Smooth muscle cell (in vitro differentiated cells): ENCODE results near the gene GALK2. TPM values are rescaled to one million over a fixed set of nuclear protein-coding genes. Genes with fewer than 3 reads are reported as not detected.

Experiments
- DNase-seq: peaks from one replicate; lab custom pipeline; 2025; ENCODE audit not compliant: unreplicated experiment; lab: John Stamatoyannopoulos, UW
- H2AFZ ChIP-seq: fragments of 200-600 bp; sonication (generic); 2 replicates; pipeline ENCODE4 v1.6.0; 2016; ENCODE audit warnings: antibody characterized with exemption, low read depth, mild to moderate bottlenecking
- H3F3A ChIP-seq: fragments of 200-600 bp; sonication (generic); 2 replicates; pipeline ENCODE4 v1.6.0; 2017; ENCODE audit warnings: antibody characterized with exemption, low read depth
- H3K27ac ChIP-seq: fragments of 200-600 bp; sonication (generic); 2 replicates; pipeline ENCODE4 v1.5.1; 2016; ENCODE audit warnings: low read depth, mild to moderate bottlenecking
- H3K27me3 ChIP-seq: fragments of 200-600 bp; sonication (generic); 2 replicates; pipeline ENCODE4 v1.6.1; 2016; ENCODE audit warnings: low read depth, mild to moderate bottlenecking
- H3K36me3 ChIP-seq: fragments of 200-600 bp; sonication (generic); 2 replicates; pipeline ENCODE4 v1.5.1; 2016; ENCODE audit warnings: low read depth
- H3K4me1 ChIP-seq: fragments of 200-600 bp; sonication (generic); 2 replicates; pipeline ENCODE4 v1.5.1; 2016; ENCODE audit warnings: low read depth
- H3K4me2 ChIP-seq: fragments of 200-600 bp; sonication (generic); 2 replicates; pipeline ENCODE4 v1.6.0; 2016; ENCODE audit warnings: mild to moderate bottlenecking
- H3K4me3 ChIP-seq: fragments of 200-600 bp; sonication (generic); 2 replicates; pipeline ENCODE4 v1.5.1; 2016; ENCODE audit warnings: mild to moderate bottlenecking
- H3K79me2 ChIP-seq: fragments of 200-600 bp; sonication (generic); 2 replicates; pipeline ENCODE4 v1.6.0; 2016; ENCODE audit warnings: low read depth, mild to moderate bottlenecking
- H3K9ac ChIP-seq: fragments of 200-600 bp; sonication (generic); 2 replicates; pipeline ENCODE4 v1.6.0; 2016; ENCODE audit warnings: low read depth
- H3K9me3 ChIP-seq: fragments of 200-600 bp; sonication (generic); replicated peaks from 2 replicates; pipeline ENCODE4 v1.5.1; 2016; ENCODE audit warnings: low read depth
- H4K20me1 ChIP-seq: fragments of 200-600 bp; sonication (generic); 2 replicates; pipeline ENCODE4 v1.6.0; 2016; ENCODE audit warnings: low read depth
- WGBS: methylation state at CpG from one replicate; pipeline ENCODE4 v1.1.7; 2016; ENCODE audit warnings: low lambda C conversion rate; 5-methylcytosine and 5-hydroxymethylcytosine counted together
- polyA plus RNA-seq: library from polyadenylated mRNA; unstranded; fragments of >200 nt; fragmentation: Nextera tagmentation; extraction: Ambion mirVana; gene quantifications from 2 replicates; pipeline ENCODE4 v1.2.1, GENCODE V29; 2016
- total RNA-seq: library from RNA; depleted of rRNA; stranded (reverse); fragments of >200 nt; gene quantifications from 2 replicates; pipeline ENCODE4 v1.2.3, GENCODE V29; 2014
- TF ChIP-seq, protein P1 (sequence below): fragments of 200-600 bp; sonication (generic); IDR thresholded peaks from 2 replicates; pipeline ENCODE4 v1.5.1; 2017; ENCODE audit warnings: borderline replicate concordance, mild to moderate bottlenecking, antibody characterized with exemption; ENCODE audit not compliant: insufficient read depth, poor library complexity, severe bottlenecking

The GALK2 gene
- total and polyA plus RNA-seq, 2 experiments from 2014 or later: 24.4 to 33.4 TPM

DNA sequence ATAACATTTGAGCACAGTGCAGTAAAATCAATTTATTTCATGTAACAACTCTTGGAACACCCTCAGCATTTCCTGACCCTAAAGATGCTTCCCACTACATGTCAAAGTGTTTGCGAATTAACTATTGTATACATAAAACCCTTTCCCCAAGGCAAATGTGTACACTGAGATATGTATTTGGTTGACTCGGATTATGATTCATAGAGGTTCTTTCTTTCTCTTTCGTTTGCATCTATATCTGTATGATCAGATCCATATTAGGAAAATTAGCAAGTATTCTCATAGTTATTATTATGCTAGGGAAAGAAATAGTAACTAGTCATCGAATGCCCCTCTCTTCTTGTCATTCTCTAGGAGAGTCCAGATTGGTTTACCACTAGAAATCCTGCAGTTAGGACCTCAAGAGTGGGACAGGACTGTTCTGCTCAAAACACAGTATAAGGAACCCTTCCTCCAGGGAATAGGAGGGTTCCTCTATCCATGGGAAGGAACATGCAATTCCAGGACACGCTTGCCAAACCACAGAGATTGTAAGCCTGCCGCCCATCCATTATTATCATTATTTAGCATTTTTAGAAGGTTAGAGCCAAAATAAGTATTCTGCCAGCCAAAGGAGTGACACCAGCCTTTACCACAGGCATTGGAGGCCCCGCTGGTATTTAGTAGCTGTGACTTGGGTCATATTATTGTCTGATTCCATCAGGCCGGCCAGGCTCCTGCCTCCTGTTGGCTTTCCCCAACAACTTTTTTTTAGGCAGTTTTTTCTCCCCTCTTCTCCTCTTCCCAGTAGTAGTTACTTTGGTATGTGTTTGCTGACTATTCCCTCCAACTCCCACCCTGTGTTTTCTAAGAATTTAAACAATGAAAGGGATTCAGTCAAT lies 100.7 kb downstream of the GALK2 start:
- no peaks in the 10 kb centered on the region for H3F3A ChIP-seq
- no peak overlapping the region for H3K9ac ChIP-seq
- no peaks in the 10 kb centered on the region for H3K79me2 ChIP-seq
- H4K20me1 ChIP-seq: no peaks in the 10 kb centered on the region
- no peaks in the 10 kb centered on the region for H3K36me3 ChIP-seq
- WGBS: 95% methylated on average over 8 of the region's 8 CpGs
- H3K4me2 ChIP-seq: no peak overlapping the region
- H3K27me3 ChIP-seq: no peaks in the 10 kb centered on the region
- H3K9me3 ChIP-seq: no peaks in the 10 kb centered on the region
- H3K27ac ChIP-seq: no peak overlapping the region
- peaks cover 3% of the 10 kb centered on the region for H3K4me1 ChIP-seq
- TF ChIP-seq, protein P1, sequence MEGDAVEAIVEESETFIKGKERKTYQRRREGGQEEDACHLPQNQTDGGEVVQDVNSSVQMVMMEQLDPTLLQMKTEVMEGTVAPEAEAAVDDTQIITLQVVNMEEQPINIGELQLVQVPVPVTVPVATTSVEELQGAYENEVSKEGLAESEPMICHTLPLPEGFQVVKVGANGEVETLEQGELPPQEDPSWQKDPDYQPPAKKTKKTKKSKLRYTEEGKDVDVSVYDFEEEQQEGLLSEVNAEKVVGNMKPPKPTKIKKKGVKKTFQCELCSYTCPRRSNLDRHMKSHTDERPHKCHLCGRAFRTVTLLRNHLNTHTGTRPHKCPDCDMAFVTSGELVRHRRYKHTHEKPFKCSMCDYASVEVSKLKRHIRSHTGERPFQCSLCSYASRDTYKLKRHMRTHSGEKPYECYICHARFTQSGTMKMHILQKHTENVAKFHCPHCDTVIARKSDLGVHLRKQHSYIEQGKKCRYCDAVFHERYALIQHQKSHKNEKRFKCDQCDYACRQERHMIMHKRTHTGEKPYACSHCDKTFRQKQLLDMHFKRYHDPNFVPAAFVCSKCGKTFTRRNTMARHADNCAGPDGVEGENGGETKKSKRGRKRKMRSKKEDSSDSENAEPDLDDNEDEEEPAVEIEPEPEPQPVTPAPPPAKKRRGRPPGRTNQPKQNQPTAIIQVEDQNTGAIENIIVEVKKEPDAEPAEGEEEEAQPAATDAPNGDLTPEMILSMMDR: no peak
- DNase-seq: no peak
- no peak overlapping the region for H3K4me3 ChIP-seq
- H2AFZ ChIP-seq: no peak overlapping the region

- TF ChIP-seq, protein P1: no peak
- Histone ChIP-seq H2AFZ (no peak overlapping the region), H3F3A (no peaks in the 10 kb centered on the region), H3K9me3 (no peaks in the 10 kb centered on the region), H3K27ac (no peak overlapping the region), H3K36me3 (no peaks in the 10 kb centered on the region), H3K27me3 (no peaks in the 10 kb centered on the region), H3K79me2 (no peaks in the 10 kb centered on the region), H3K4me2 (no peak overlapping the region), H3K9ac (no peak overlapping the region), H3K4me3 (no peak overlapping the region), H3K4me1 (peaks cover 6% of the 10 kb centered on the region), H4K20me1 (no peaks in the 10 kb centered on the region)
- 57% methylated on average over 2 of the region's 2 CpGs for WGBS
- DNase-seq: no peak
Observed at GRCh38 chr15:49273734-49274318, 103.8 kb downstream of the GALK2 start.

DNA sequence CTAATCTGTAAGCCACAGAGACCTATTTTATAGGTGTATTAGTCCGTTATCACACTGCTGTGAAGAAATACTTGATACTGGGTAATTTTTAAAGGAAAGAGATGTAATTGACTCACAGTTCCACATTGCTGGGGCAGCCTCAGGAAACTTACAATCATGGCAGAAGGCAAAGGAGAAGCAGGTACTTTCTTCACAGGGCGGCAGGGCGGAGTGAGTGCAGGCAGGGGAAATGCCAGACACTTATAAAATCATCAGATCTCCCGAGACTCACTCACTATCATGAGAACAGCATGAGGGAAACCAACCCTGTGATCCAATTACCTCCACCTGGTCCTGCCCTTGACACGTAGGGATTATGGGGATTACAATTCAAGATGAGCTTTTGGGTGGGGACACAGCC lies 108.7 kb downstream of the GALK2 start:
- DNase-seq: no peak
- TF ChIP-seq, protein P1: no peak
- H3K9ac ChIP-seq: no peak overlapping the region
- H3K79me2 ChIP-seq: no peaks in the 10 kb centered on the region
- H3K27ac ChIP-seq: no peak overlapping the region
- WGBS: 90% methylated on average over 5 of the region's 5 CpGs
- H3K4me3 ChIP-seq: no peak overlapping the region
- H3F3A ChIP-seq: no peaks in the 10 kb centered on the region
- H2AFZ ChIP-seq: no peak overlapping the region
- no peaks in the 10 kb centered on the region for H3K36me3 ChIP-seq
- no peak overlapping the region for H3K4me2 ChIP-seq
- peaks cover 6% of the 10 kb centered on the region for H3K4me1 ChIP-seq
- H3K9me3 ChIP-seq: no peaks in the 10 kb centered on the region
- no peaks in the 10 kb centered on the region for H4K20me1 ChIP-seq
- no peaks in the 10 kb centered on the region for H3K27me3 ChIP-seq
